Neuronal stem cell (in vitro differentiated cells): ENCODE results near the gene ALDH2.

Experiments
- DNase-seq: peaks from one replicate; pipeline ENCODE4 v3.0.0-alpha.2; 2013; ENCODE audit warnings: low spot score
- H2AFZ ChIP-seq: one replicate; pipeline ENCODE4 v1.6.1; 2013; ENCODE audit warnings: mild to moderate bottlenecking, low read length, inconsistent platforms
- H2AK5ac ChIP-seq: 2 replicates; pipeline ENCODE4 v1.6.1; 2013; ENCODE audit warnings: low read depth, mild to moderate bottlenecking, inconsistent platforms, low read length, moderate library complexity, mixed read lengths
- H2BK120ac ChIP-seq: 2 replicates; pipeline ENCODE4 v1.6.1; 2013; ENCODE audit warnings: low read depth, mild to moderate bottlenecking, inconsistent platforms, low read length, moderate library complexity, mixed read lengths
- H2BK12ac ChIP-seq: one replicate; pipeline ENCODE4 v1.6.1; 2013; ENCODE audit warnings: low read length, inconsistent platforms
- H2BK15ac ChIP-seq: 2 replicates; pipeline ENCODE4 v1.6.1; 2013; ENCODE audit warnings: mild to moderate bottlenecking, low read length, inconsistent platforms, mixed read lengths
- H2BK5ac ChIP-seq: one replicate; pipeline ENCODE4 v1.6.1; 2013; ENCODE audit warnings: inconsistent platforms, mild to moderate bottlenecking, low read length, moderate library complexity
- H3K14ac ChIP-seq: one replicate; pipeline ENCODE4 v1.6.1; 2013; ENCODE audit warnings: low read length, inconsistent platforms
- H3K18ac ChIP-seq: 2 replicates; pipeline ENCODE4 v1.6.1; 2013; ENCODE audit warnings: low read length, inconsistent platforms
- H3K23ac ChIP-seq: 2 replicates; pipeline ENCODE4 v1.6.1; 2013; ENCODE audit warnings: low read depth, mild to moderate bottlenecking, mixed read lengths, low read length, inconsistent platforms; ENCODE audit not compliant: poor library complexity
- H3K27ac ChIP-seq: replicated peaks from 3 replicates; pipeline ENCODE4 v1.5.1; 2013; ENCODE audit warnings: low read length, inconsistent platforms
- H3K27me3 ChIP-seq, 3 experiments: 2 replicates each; pipeline ENCODE4 v1.6.1; 2013; ENCODE audit warnings: low read length in 3 of 3, mild to moderate bottlenecking in 2 of 3, inconsistent platforms in 1 of 3, low read depth in 1 of 3, mixed read lengths in 1 of 3, moderate library complexity in 1 of 3; ENCODE audit not compliant: control insufficient read depth in 3 of 3, insufficient read depth in 3 of 3
- H3K36me3 ChIP-seq, 2 donors: replicated peaks in 1 of 2; 2 replicates each; pipeline ENCODE4 v1.6.1; 2013; ENCODE audit warnings: low read length in 2 of 2; ENCODE audit not compliant: control insufficient read depth in 2 of 2, insufficient read depth in 2 of 2
- H3K4ac ChIP-seq: 2 replicates; pipeline ENCODE4 v1.6.1; 2013; ENCODE audit warnings: inconsistent platforms, mild to moderate bottlenecking, low read length, moderate library complexity
- H3K4me1 ChIP-seq, 2 donors: 1 replicate in 1 of 2; 2 replicates in 1 of 2; pipeline ENCODE4 v1.6.1; 2013; ENCODE audit warnings: low read length in 2 of 2, low read depth in 1 of 2; ENCODE audit not compliant: control insufficient read depth in 2 of 2, insufficient read depth in 1 of 2
- H3K4me2 ChIP-seq: one replicate; pipeline ENCODE4 v1.6.1; 2013; ENCODE audit warnings: mild to moderate bottlenecking, low read length, inconsistent platforms; ENCODE audit not compliant: insufficient read depth, poor library complexity, severe bottlenecking
- H3K4me3 ChIP-seq, 2 donors: 2 replicates each; pipeline ENCODE4 v1.5.1; 2013; ENCODE audit warnings: low read length in 2 of 2, mild to moderate bottlenecking in 2 of 2, inconsistent platforms in 1 of 2, moderate library complexity in 1 of 2
- H3K79me1 ChIP-seq: one replicate; pipeline ENCODE4 v1.6.1; 2013; ENCODE audit warnings: low read depth, mild to moderate bottlenecking, inconsistent platforms, low read length, moderate library complexity
- H3K9ac ChIP-seq: one replicate; pipeline ENCODE4 v1.6.1; 2013; ENCODE audit warnings: mild to moderate bottlenecking, low read depth, low read length, inconsistent platforms; ENCODE audit not compliant: poor library complexity
- H3K9me3 ChIP-seq, 2 donors: replicated peaks in 1 of 2; 2 replicates each; pipeline versions ENCODE3 to v1.6.1; 2013; ENCODE audit warnings: low read length in 2 of 2, mild to moderate bottlenecking in 2 of 2, inconsistent platforms in 1 of 2, low read depth in 1 of 2, mixed read lengths in 1 of 2, moderate library complexity in 1 of 2; ENCODE audit not compliant: control insufficient read depth in 2 of 2, insufficient read depth in 1 of 2
- H4K8ac ChIP-seq: one replicate; pipeline ENCODE4 v1.6.1; 2013; ENCODE audit warnings: low read depth, mild to moderate bottlenecking, inconsistent platforms, low read length, moderate library complexity
- H4K91ac ChIP-seq: one replicate; pipeline ENCODE4 v1.6.1; 2013; ENCODE audit warnings: low read length, low read depth, mild to moderate bottlenecking, inconsistent platforms; ENCODE audit not compliant: poor library complexity
- WGBS, 2 donors: extraction: QIAGEN DNeasy Blood & Tissue Kit; methylation state at CpG; one replicate each; pipeline ENCODE4 v1.1.7; 2013; ENCODE audit warnings: missing lambda C conversion rate in 2 of 2, mixed read lengths in 1 of 2; ENCODE audit not compliant: insufficient read length in 2 of 2, insufficient replicate concordance in 1 of 2; ENCODE audit errors: extremely low coverage in 2 of 2; 5-methylcytosine and 5-hydroxymethylcytosine counted together

Gene ALDH2

GRCh38 chr12:111850526-111850925 is 83.8 kb downstream of the ALDH2 start:
- H2BK15ac ChIP-seq: no peak overlapping the region
- H3K27me3 ChIP-seq: no peaks in the 10 kb centered on the region
- H4K8ac ChIP-seq: no peak overlapping the region
- no peak overlapping the region for H3K4me3 ChIP-seq
- no peak overlapping the region for H3K18ac ChIP-seq
- H2BK120ac ChIP-seq: no peak overlapping the region
- H3K4ac ChIP-seq: no peak overlapping the region
- H3K9ac ChIP-seq: no peak overlapping the region
- no peak for DNase-seq
- H3K4me1 ChIP-seq: no peaks in the 10 kb centered on the region
- no peak overlapping the region for H2BK5ac ChIP-seq
- no CpG with 5 or more reads among the region's 2 CpGs for WGBS, 2 donors
- H3K23ac ChIP-seq: no peak overlapping the region
- no peak overlapping the region for H2AK5ac ChIP-seq
- H3K27ac ChIP-seq: no peak overlapping the region
- H3K14ac ChIP-seq: no peak overlapping the region
- H3K36me3 ChIP-seq: peaks cover 8 to 72% of the 10 kb centered on the region in 2 donors
- no peak overlapping the region for H4K91ac ChIP-seq
- H2AFZ ChIP-seq: no peak overlapping the region
- peaks cover 11% of the 10 kb centered on the region for H3K79me1 ChIP-seq
- H2BK12ac ChIP-seq: no peak overlapping the region
- no peak overlapping the region for H3K4me2 ChIP-seq
- H3K9me3 ChIP-seq: peaks cover 0 to 16% of the 10 kb centered on the region in 2 donors

GRCh38 chr12:111858186-111858585 is 91.5 kb downstream of the ALDH2 start:
- Histone ChIP-seq H3K27ac (no peak overlapping the region), H2BK120ac (no peak overlapping the region), H4K8ac (no peak overlapping the region), H3K9me3 (peaks cover 1 to 16% of the 10 kb centered on the region in 2 donors), H3K4ac (no peak overlapping the region), H2BK12ac (no peak overlapping the region), H4K91ac (no peak overlapping the region), H3K4me2 (no peak overlapping the region), H3K14ac (no peak overlapping the region), H3K23ac (no peak overlapping the region), H3K79me1 (peaks cover 8% of the 10 kb centered on the region), H3K9ac (no peak overlapping the region), H2AFZ (no peak overlapping the region), H3K36me3 (peaks cover 4 to 37% of the 10 kb centered on the region in 2 donors), H2BK15ac (no peak overlapping the region), H3K4me3 (no peak overlapping the region), H3K18ac (no peak overlapping the region), H2AK5ac (no peak overlapping the region), H3K27me3 (no peaks in the 10 kb centered on the region), H2BK5ac (no peak overlapping the region), H3K4me1 (no peaks in the 10 kb centered on the region)
- no peak for DNase-seq
- no CpG with 5 or more reads among the region's 2 CpGs for WGBS, 2 donors

GRCh38 chr12:111858778-111859177 is 92.0 kb downstream of the ALDH2 start:
- Histone ChIP-seq H2BK5ac (no peak overlapping the region), H3K4ac (no peak overlapping the region), H3K4me2 (no peak overlapping the region), H4K91ac (no peak overlapping the region), H3K4me1 (no peaks in the 10 kb centered on the region), H4K8ac (no peak overlapping the region), H3K9me3 (peaks cover 1 to 16% of the 10 kb centered on the region in 2 donors), H3K23ac (no peak overlapping the region), H3K9ac (no peak overlapping the region), H3K18ac (no peak overlapping the region), H2AK5ac (no peak overlapping the region), H3K36me3 (peaks cover 4 to 34% of the 10 kb centered on the region in 2 donors), H2AFZ (no peak overlapping the region), H3K27ac (no peak overlapping the region), H3K79me1 (peaks cover 7% of the 10 kb centered on the region), H2BK12ac (no peak overlapping the region), H2BK120ac (no peak overlapping the region), H3K27me3 (no peaks in the 10 kb centered on the region), H3K14ac (no peak overlapping the region), H3K4me3 (no peak overlapping the region), H2BK15ac (no peak overlapping the region)
- WGBS, 2 donors: no CpG with 5 or more reads among the region's 7 CpGs
- no peak for DNase-seq

GRCh38 chr12:111864913-111865312 is 98.2 kb downstream of the ALDH2 start:
- no CpG with 5 or more reads among the region's 1 CpG for WGBS, 2 donors
- DNase-seq: no peak
- no peak overlapping the region for H3K18ac ChIP-seq

More at GRCh38 chr12:111864913-111865312, 98.2 kb downstream of the ALDH2 start:
- Histone ChIP-seq H4K91ac (no peak overlapping the region), H3K9me3 (no peaks in the 10 kb centered on the region), H3K23ac (no peak overlapping the region), H3K9ac (no peak overlapping the region), H2BK5ac (no peak overlapping the region), H2BK12ac (no peak overlapping the region), H3K4ac (no peak overlapping the region), H4K8ac (no peak overlapping the region), H3K36me3 (peaks cover 3 to 67% of the 10 kb centered on the region in 2 donors), H2BK15ac (no peak overlapping the region), H3K4me3 (no peak overlapping the region), H3K79me1 (no peaks in the 10 kb centered on the region), H3K27me3 (no peaks in the 10 kb centered on the region), H3K14ac (no peak overlapping the region), H2AK5ac (no peak overlapping the region), H3K4me1 (peaks cover 3 to 7% of the 10 kb centered on the region in 2 donors), H3K4me2 (no peak overlapping the region), H3K27ac (no peak overlapping the region), H2AFZ (no peak overlapping the region), H2BK120ac (no peak overlapping the region)
